Measurements from ENCODE around the gene ASCC2. TPM values are rescaled to one million over a fixed set of nuclear protein-coding genes. Genes with fewer than 3 reads are reported as not detected.

Gene ASCC2
- total and polyA plus RNA-seq, 2 donors (not counting 3 experiments of a cell fraction or from before 2014, with no cell fraction given) = 43.6 to 60.7 TPM

DNA sequence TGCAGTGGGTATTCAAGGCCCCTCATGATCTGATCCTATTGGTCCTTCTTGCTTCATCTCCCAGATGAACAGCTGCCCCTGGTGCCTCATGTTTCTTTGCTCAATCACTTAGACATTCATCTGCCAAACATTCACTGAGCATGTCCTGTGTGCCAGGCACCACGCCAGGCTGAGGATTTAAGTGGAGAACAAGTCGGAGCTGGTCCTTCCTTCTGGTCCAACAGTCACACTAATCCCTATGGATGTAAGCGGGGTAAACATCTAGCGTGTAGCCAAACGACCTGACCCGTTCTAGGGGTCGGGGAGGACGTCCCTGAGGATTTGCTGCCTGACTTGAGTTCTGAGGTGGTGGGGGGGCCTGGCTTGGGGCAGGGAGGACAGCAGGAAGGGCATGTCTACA, 93.2 kb downstream of the ASCC2 start:
- FAIRE-seq (no peak), DNase-seq (ENCODE audit: low read depth, low spot score) (no peak)
- Histone ChIP-seq H3K4me1 (ENCODE audit: control insufficient read depth, extremely low read depth, insufficient read depth, low read length) (no peaks in the 10 kb centered on the region), H3K27me3 (ENCODE audit: control insufficient read depth in 2 of 2, insufficient read depth in 2 of 2, low read length in 2 of 2) (no peaks in the 10 kb centered on the region), H3K9me3 (replicated peaks; ENCODE audit: control insufficient read depth, insufficient read depth, low read length) (no peaks in the 10 kb centered on the region), H3K27ac (ENCODE audit: insufficient read depth, low read depth, low read length) (no peak overlapping the region), H3K4me3 (replicated peaks in 1 of 3; ENCODE audit: insufficient read depth in 1 of 3, low read depth in 1 of 3, low read length in 3 of 3) (no peak overlapping the region), H3K36me3 (ENCODE audit: control insufficient read depth in 2 of 2, extremely low read depth in 1 of 2, insufficient read depth in 2 of 2, low read length in 2 of 2) (peaks cover 0 to 8% of the 10 kb centered on the region in 2 experiments), H2AFZ (ENCODE audit: low read depth, low read length) (no peak overlapping the region), H3K79me2 (ENCODE audit: control insufficient read depth, insufficient read depth, low read length) (no peaks in the 10 kb centered on the region), H3K9me1 (replicated peaks; ENCODE audit: control insufficient read depth, extremely low read depth, insufficient read depth, low read length) (no peaks in the 10 kb centered on the region), H3K9ac (replicated peaks; ENCODE audit: extremely low read depth, insufficient read depth, low read length) (no peak overlapping the region), H3K4me2 (ENCODE audit: insufficient read depth, low read length) (no peak overlapping the region), H4K20me1 (replicated peaks; ENCODE audit: control insufficient read depth, extremely low read depth, insufficient read depth, low read length) (no peaks in the 10 kb centered on the region)
- CTCF ChIA-PET = interaction anchor here (1.1 kb wide), 2 partner anchors 10 to 260 kb away, joined by 3 read pairs; no protein-coding TSS in a partner anchor
- intact Hi-C loops (cut with micrococcal nuclease) (no loop called here), dilution Hi-C loops (cut with MboI; ENCODE audit: extremely low pct_ligation_motif_present, low sequenced_read_pairs) (no loop called here)
- POLR2A ChIA-PET = no interaction called here
- no peak for TF ChIP-seq POLR2AphosphoS5 (IDR thresholded peaks at IDR 0.05; ENCODE audit: insufficient read depth, low read depth, low read length)
- no peak for TF ChIP-seq FOS (IDR thresholded peaks at IDR 0.05; ENCODE audit: borderline replicate concordance, insufficient read depth, low read length)
- no peak for TF ChIP-seq MYC (IDR thresholded peaks at IDR 0.05; ENCODE audit: low read depth, low read length)
- TF ChIP-seq POLR2A (IDR thresholded peaks at IDR 0.05; ENCODE audit: low read depth, low read length) = no peak
- TF ChIP-seq, protein P1, sequence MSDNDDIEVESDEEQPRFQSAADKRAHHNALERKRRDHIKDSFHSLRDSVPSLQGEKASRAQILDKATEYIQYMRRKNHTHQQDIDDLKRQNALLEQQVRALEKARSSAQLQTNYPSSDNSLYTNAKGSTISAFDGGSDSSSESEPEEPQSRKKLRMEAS (IDR thresholded peaks at IDR 0.05; ENCODE audit: insufficient read depth, insufficient read length) = no peak
- TF ChIP-seq JUN (IDR thresholded peaks at IDR 0.05; ENCODE audit: borderline replicate concordance, insufficient read depth, insufficient read length, low read depth) = no peak
- no peak for TF ChIP-seq EZH2 (IDR thresholded peaks at IDR 0.05; ENCODE audit: borderline replicate concordance, low read depth, low read length, severe bottlenecking)
- TF ChIP-seq, protein P2, sequence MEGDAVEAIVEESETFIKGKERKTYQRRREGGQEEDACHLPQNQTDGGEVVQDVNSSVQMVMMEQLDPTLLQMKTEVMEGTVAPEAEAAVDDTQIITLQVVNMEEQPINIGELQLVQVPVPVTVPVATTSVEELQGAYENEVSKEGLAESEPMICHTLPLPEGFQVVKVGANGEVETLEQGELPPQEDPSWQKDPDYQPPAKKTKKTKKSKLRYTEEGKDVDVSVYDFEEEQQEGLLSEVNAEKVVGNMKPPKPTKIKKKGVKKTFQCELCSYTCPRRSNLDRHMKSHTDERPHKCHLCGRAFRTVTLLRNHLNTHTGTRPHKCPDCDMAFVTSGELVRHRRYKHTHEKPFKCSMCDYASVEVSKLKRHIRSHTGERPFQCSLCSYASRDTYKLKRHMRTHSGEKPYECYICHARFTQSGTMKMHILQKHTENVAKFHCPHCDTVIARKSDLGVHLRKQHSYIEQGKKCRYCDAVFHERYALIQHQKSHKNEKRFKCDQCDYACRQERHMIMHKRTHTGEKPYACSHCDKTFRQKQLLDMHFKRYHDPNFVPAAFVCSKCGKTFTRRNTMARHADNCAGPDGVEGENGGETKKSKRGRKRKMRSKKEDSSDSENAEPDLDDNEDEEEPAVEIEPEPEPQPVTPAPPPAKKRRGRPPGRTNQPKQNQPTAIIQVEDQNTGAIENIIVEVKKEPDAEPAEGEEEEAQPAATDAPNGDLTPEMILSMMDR (IDR thresholded peaks at IDR 0.05; ENCODE audit: extremely low read depth in 1 of 2, insufficient read depth in 1 of 2, low read depth in 1 of 2, low read length in 2 of 2) = no peak
- TF ChIP-seq GATA2 (IDR thresholded peaks at IDR 0.05; ENCODE audit: insufficient read depth, insufficient read length, low read depth, low read length) = no peak
- BruUV-seq (replicated peaks) = no TSS peak

Measured in endothelial cell of umbilical vein (primary cell).